H1 (cell line): ENCODE results near the gene UBE4B. TPM values are rescaled to one million over a fixed set of nuclear protein-coding genes. Genes with fewer than 3 reads are reported as not detected.

ENCODE experiments used
- CHD7 ChIP-seq: fragments of 300-600 bp; sonication (generic); IDR thresholded peaks from 2 replicates; pipeline ENCODE4 v1.7.1; 2012; ENCODE audit warnings: low read length, moderate library complexity, mild to moderate bottlenecking, inconsistent platforms; ENCODE audit not compliant: insufficient replicate concordance
- CTBP2 ChIP-seq: IDR thresholded peaks from 2 replicates; pipeline ENCODE4 v1.7.0; 2011; ENCODE audit warnings: borderline replicate concordance, mild to moderate bottlenecking, moderate library complexity, mixed read lengths, low read length; ENCODE audit not compliant: insufficient read depth, insufficient read length
- EGR1 ChIP-seq: IDR thresholded peaks from 2 replicates; pipeline ENCODE4 v1.6.1; 2011; ENCODE audit warnings: low read depth, low read length, borderline replicate concordance
- KDM4A ChIP-seq: IDR thresholded peaks from one replicate; pipeline ENCODE4 v1.7.1; 2012; ENCODE audit warnings: low read depth, mild to moderate bottlenecking, moderate library complexity, low read length, inconsistent platforms; ENCODE audit not compliant: severe bottlenecking
- RBBP5 ChIP-seq: IDR thresholded peaks from 2 replicates; pipeline ENCODE4 v1.7.1; 2012; ENCODE audit warnings: low read depth, mild to moderate bottlenecking, inconsistent platforms, low read length, moderate library complexity, borderline replicate concordance
- USF2 ChIP-seq: IDR thresholded peaks from 2 replicates; pipeline ENCODE4 v1.6.1; 2011; ENCODE audit warnings: low read length, improper control_type of control experiment
- polyA plus RNA-seq, 7 experiments: library from polyadenylated mRNA; depleted of rRNA in 3 of 7; stranded (reverse) in 5 of 7; unstranded in 2 of 7; fragments of >200 nt in 5 of 7; fragments of 200-250 nt in 2 of 7; gene quantifications; 1 replicate in 5 of 7; 2 replicates in 1 of 7; 4 replicates in 1 of 7; pipeline versions ENCODE4 v1.2.1 to v1.2.3, GENCODE V29; 2011 to 2013; ENCODE audit warnings: missing spikeins in 2 of 7, mixed read lengths in 2 of 7
- total RNA-seq: library from RNA; stranded (reverse); fragmentation: NEBNext Ultra II Directional; extraction: Animal tissue kit (Norgen Biotek cat#: 25700); gene quantifications from 2 replicates; pipeline ENCODE4 v1.2.1, GENCODE V29; 2021

Gene UBE4B
- total and polyA plus RNA-seq, 2 of the 8 experiments (the other 6 are each of a cell fraction or from before 2014, with no cell fraction given) = 24.5 to 90.1 TPM

- no peak for TF ChIP-seq CHD7
- TF ChIP-seq EGR1 = no peak
- TF ChIP-seq KDM4A = no peak
- TF ChIP-seq RBBP5 = no peak
- TF ChIP-seq CTBP2 = no peak
- TF ChIP-seq USF2 = no peak
- TF ChIP-seq, all 59 proteins: peak for 0
These were observed 15.8 kb downstream of the UBE4B start (continued) for GRCh38 chr1:10048601-10049000.
